ENCODE measurements around the gene TPCN2.

GRCh38 chr11:69127081-69127850, 78.5 kb downstream of the TPCN2 start:
- TF ChIP-seq CTCF (conservative IDR thresholded peaks at IDR 0.05; ENCODE audit: low read depth, low read length) (no peak), EZH2 (IDR thresholded peaks at IDR 0.05; ENCODE audit: borderline replicate concordance, low read depth, low read length, poor library complexity, severe bottlenecking) (no peak)

Data from A673 (cell line).